DOHH2 (cell line): Measurements from ENCODE around the gene SMC4.

Experiments used
- H3F3A ChIP-seq: fragments of 200-600 bp; sonication (generic), shearing (Covaris generic); 2 replicates; pipeline ENCODE4 v1.6.0; 2016; ENCODE audit warnings: antibody characterized with exemption, mild to moderate bottlenecking; ENCODE audit not compliant: control insufficient read depth, insufficient read depth
- H3K27ac ChIP-seq: fragments of 200-600 bp; sonication (generic); 2 replicates; pipeline ENCODE4 v1.5.1; 2014; ENCODE audit warnings: low read depth, mild to moderate bottlenecking, low read length, moderate library complexity
- H3K27me3 ChIP-seq: fragments of 200-600 bp; sonication (generic); 2 replicates; pipeline ENCODE4 v1.6.1; 2014; ENCODE audit warnings: mild to moderate bottlenecking, low read length, mixed read lengths; ENCODE audit not compliant: control insufficient read depth
- H3K36me3 ChIP-seq: fragments of 200-600 bp; sonication (generic); 2 replicates; pipeline ENCODE4 v1.6.1; 2014; ENCODE audit warnings: mild to moderate bottlenecking, low read length, moderate library complexity, mixed read lengths; ENCODE audit not compliant: control insufficient read depth
- H3K4me1 ChIP-seq: fragments of 200-600 bp; sonication (generic); 2 replicates; pipeline ENCODE4 v1.6.1; 2014; ENCODE audit warnings: mild to moderate bottlenecking, low read length, mixed read lengths; ENCODE audit not compliant: control insufficient read depth
- H3K4me2 ChIP-seq: fragments of 200-600 bp; sonication (generic); 2 replicates; pipeline ENCODE4 v1.6.0; 2014; ENCODE audit warnings: mild to moderate bottlenecking, low read length, moderate library complexity
- H3K4me3 ChIP-seq: fragments of 200-600 bp; sonication (generic); 2 replicates; pipeline ENCODE4 v1.5.1; 2014; ENCODE audit warnings: mild to moderate bottlenecking, low read length, mixed read lengths
- H3K79me2 ChIP-seq: fragments of 200-600 bp; sonication (generic); 2 replicates; pipeline ENCODE4 v1.6.1; 2014; ENCODE audit warnings: mild to moderate bottlenecking, low read length, mixed read lengths; ENCODE audit not compliant: control insufficient read depth
- H3K9me2 ChIP-seq: fragments of 200-600 bp; sonication (generic); replicated peaks from 2 replicates; pipeline ENCODE4 v1.6.1; 2014; ENCODE audit warnings: mild to moderate bottlenecking, low read length, mixed read lengths; ENCODE audit not compliant: control insufficient read depth
- H3K9me3 ChIP-seq: fragments of 200-600 bp; sonication (generic); 2 replicates; pipeline ENCODE4 v1.6.1; 2014; ENCODE audit warnings: antibody characterized with exemption, low read length, mixed read lengths; ENCODE audit not compliant: control insufficient read depth, insufficient read depth
- H4K20me1 ChIP-seq: fragments of 200-600 bp; sonication (generic); 2 replicates; pipeline ENCODE4 v1.6.0; 2014; ENCODE audit warnings: low read depth, mild to moderate bottlenecking, antibody characterized with exemption, low read length, moderate library complexity; ENCODE audit not compliant: control insufficient read depth, insufficient read depth
- EZH2phosphoT487 ChIP-seq: fragments of 200-600 bp; sonication (generic); IDR thresholded peaks from 2 replicates; pipeline ENCODE4 v1.6.1; 2017; ENCODE audit warnings: borderline replicate concordance, mild to moderate bottlenecking, antibody characterized with exemption, low read length, moderate library complexity, mixed read lengths
- TF ChIP-seq, protein P1 (sequence below): fragments of 200-600 bp; sonication (generic); IDR thresholded peaks from one replicate; pipeline ENCODE4 v1.5.1; 2014; ENCODE audit warnings: antibody characterized with exemption, mild to moderate bottlenecking, low read depth, low read length; ENCODE audit not compliant: poor library complexity, severe bottlenecking

Gene SMC4

DNA sequence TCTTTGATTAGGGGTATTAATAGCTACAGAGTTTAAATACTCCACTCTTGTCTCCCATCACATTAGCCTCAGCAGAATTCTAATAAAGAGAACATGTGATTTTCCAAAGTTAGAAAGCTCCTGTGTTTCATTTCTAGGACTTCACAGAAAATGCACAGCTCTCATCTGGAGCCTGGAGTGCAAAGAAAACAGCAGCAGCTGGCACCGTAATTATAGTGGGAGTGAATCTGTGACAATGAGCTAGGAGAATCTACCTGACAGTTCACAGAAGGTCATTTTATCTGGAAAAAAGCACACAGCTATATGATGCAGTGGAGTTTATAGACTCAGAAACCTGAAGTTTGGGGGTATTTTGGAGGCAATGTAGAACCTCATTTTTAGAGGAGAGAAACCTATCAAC is 55.5 kb downstream of the SMC4 start:
- peaks cover 3% of the 10 kb centered on the region; the same call in 1 of the 2 replicates for H3F3A ChIP-seq
- TF ChIP-seq, protein P1, sequence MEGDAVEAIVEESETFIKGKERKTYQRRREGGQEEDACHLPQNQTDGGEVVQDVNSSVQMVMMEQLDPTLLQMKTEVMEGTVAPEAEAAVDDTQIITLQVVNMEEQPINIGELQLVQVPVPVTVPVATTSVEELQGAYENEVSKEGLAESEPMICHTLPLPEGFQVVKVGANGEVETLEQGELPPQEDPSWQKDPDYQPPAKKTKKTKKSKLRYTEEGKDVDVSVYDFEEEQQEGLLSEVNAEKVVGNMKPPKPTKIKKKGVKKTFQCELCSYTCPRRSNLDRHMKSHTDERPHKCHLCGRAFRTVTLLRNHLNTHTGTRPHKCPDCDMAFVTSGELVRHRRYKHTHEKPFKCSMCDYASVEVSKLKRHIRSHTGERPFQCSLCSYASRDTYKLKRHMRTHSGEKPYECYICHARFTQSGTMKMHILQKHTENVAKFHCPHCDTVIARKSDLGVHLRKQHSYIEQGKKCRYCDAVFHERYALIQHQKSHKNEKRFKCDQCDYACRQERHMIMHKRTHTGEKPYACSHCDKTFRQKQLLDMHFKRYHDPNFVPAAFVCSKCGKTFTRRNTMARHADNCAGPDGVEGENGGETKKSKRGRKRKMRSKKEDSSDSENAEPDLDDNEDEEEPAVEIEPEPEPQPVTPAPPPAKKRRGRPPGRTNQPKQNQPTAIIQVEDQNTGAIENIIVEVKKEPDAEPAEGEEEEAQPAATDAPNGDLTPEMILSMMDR = no peak
- no peak for TF ChIP-seq EZH2phosphoT487
- peaks cover 7% of the 10 kb centered on the region for H3K36me3 ChIP-seq
- H3K9me2 ChIP-seq = no peaks in the 10 kb centered on the region
- H3K4me1 ChIP-seq = peaks cover 27% of the 10 kb centered on the region
- H3K79me2 ChIP-seq = peaks cover 8% of the 10 kb centered on the region
- no peak overlapping the region for H3K4me3 ChIP-seq
- H3K9me3 ChIP-seq = no peaks in the 10 kb centered on the region
- H3K4me2 ChIP-seq = no peak overlapping the region
- H3K27me3 ChIP-seq = no peaks in the 10 kb centered on the region
- no peaks in the 10 kb centered on the region for H4K20me1 ChIP-seq
- no peak overlapping the region for H3K27ac ChIP-seq

- H3K9me3 ChIP-seq = no peaks in the 10 kb centered on the region
- no peak overlapping the region for H3K4me2 ChIP-seq
- no peaks in the 10 kb centered on the region for H3K27me3 ChIP-seq
- peaks cover 19% of the 10 kb centered on the region for H3K4me1 ChIP-seq
- H3K9me2 ChIP-seq = no peaks in the 10 kb centered on the region
- no peak overlapping the region for H3K27ac ChIP-seq
- no peaks in the 10 kb centered on the region; the same call in 1 of the 2 replicates for H3F3A ChIP-seq
- TF ChIP-seq EZH2phosphoT487 = no peak
- TF ChIP-seq, protein P1 = no peak
- peaks cover under 1% of the 10 kb centered on the region for H3K79me2 ChIP-seq
- no peak overlapping the region for H3K4me3 ChIP-seq
- H3K36me3 ChIP-seq = no peaks in the 10 kb centered on the region
- no peaks in the 10 kb centered on the region for H4K20me1 ChIP-seq
These were observed 56.4 kb downstream of the SMC4 start for GRCh38 chr3:160455846-160456245.

GRCh38 chr3:160458151-160458550 is 58.7 kb downstream of the SMC4 start:
- no peaks in the 10 kb centered on the region for H3F3A ChIP-seq
- H3K27ac ChIP-seq = no peak overlapping the region
- H3K4me1 ChIP-seq = peaks cover 9% of the 10 kb centered on the region
- H3K9me2 ChIP-seq = no peaks in the 10 kb centered on the region
- H3K27me3 ChIP-seq = no peaks in the 10 kb centered on the region
- H3K4me3 ChIP-seq = no peak overlapping the region
- no peaks in the 10 kb centered on the region for H3K9me3 ChIP-seq
- H3K36me3 ChIP-seq = no peaks in the 10 kb centered on the region
- no peak overlapping the region for H3K4me2 ChIP-seq
- no peaks in the 10 kb centered on the region for H3K79me2 ChIP-seq
- H4K20me1 ChIP-seq = no peaks in the 10 kb centered on the region
- TF ChIP-seq, protein P1 = no peak
- TF ChIP-seq EZH2phosphoT487 = no peak
